Spleen (tissue), 11 donors: ENCODE results near the gene TEDC2. TPM values are rescaled to one million over a fixed set of nuclear protein-coding genes. Genes with fewer than 3 reads are reported as not detected.

Experiments used
- DNase-seq: peaks from one replicate; pipeline ENCODE4 v3.0.0-alpha.2; 2020
- H3K27ac ChIP-seq, 8 donors: fragments of 200-600 bp; sonication (generic) in 7 of 8; 1 replicate in 4 of 8; 2 replicates in 4 of 8; pipeline versions ENCODE4 v1.5.0 to v1.8.0; 2016 to 2021; ENCODE audit warnings: inconsistent platforms in 4 of 8, mild to moderate bottlenecking in 4 of 8, moderate library complexity in 1 of 8
- H3K27me3 ChIP-seq, 7 donors: fragments of 200-600 bp; sonication (generic) in 6 of 7; replicated peaks in 1 of 7; 1 replicate in 4 of 7; 2 replicates in 3 of 7; pipeline versions ENCODE4 v1.5.0 to v1.8.0; 2016 to 2021; ENCODE audit warnings: inconsistent platforms in 3 of 7, mild to moderate bottlenecking in 1 of 7
- H3K36me3 ChIP-seq, 6 donors: fragments of 200-600 bp; sonication (generic) in 5 of 6; 1 replicate in 4 of 6; 2 replicates in 2 of 6; pipeline versions ENCODE4 v1.5.0 to v1.8.0; 2016 to 2021; ENCODE audit warnings: inconsistent platforms in 2 of 6
- H3K4me1 ChIP-seq, 6 donors: fragments of 200-600 bp; sonication (generic) in 5 of 6; 1 replicate in 3 of 6; 2 replicates in 3 of 6; pipeline versions ENCODE4 v1.5.0 to v1.8.0; 2016 to 2021; ENCODE audit warnings: inconsistent platforms in 3 of 6
- H3K4me3 ChIP-seq, 8 donors: fragments of 200-600 bp; sonication (generic) in 7 of 8; 1 replicate in 4 of 8; 2 replicates in 4 of 8; pipeline versions ENCODE4 v1.5.0 to v1.8.0; 2016 to 2021; ENCODE audit warnings: inconsistent platforms in 4 of 8, mild to moderate bottlenecking in 4 of 8, moderate library complexity in 2 of 8
- H3K9me3 ChIP-seq, 8 donors: fragments of 200-600 bp; sonication (generic) in 7 of 8; 1 replicate in 4 of 8; 2 replicates in 4 of 8; pipeline versions ENCODE4 v1.5.0 to v1.8.0; 2016 to 2021; ENCODE audit warnings: inconsistent platforms in 4 of 8
- CTCF ChIP-seq, 11 experiments: fragments of 200-600 bp in 7 of 11; fragments of 450-650 bp in 4 of 11; sonication (generic) in 4 of 11; IDR thresholded peaks in 8 of 11; conservative IDR thresholded peaks in 3 of 11; 1 replicate in 7 of 11; 2 replicates in 4 of 11; pipeline versions ENCODE4 v1.4.0 to v1.8.0; 2016 to 2021; ENCODE audit warnings: antibody characterized with exemption in 11 of 11, inconsistent platforms in 4 of 11, mild to moderate bottlenecking in 1 of 11
- POLR2A ChIP-seq, 3 donors: fragments of 450-650 bp; IDR thresholded peaks; one replicate each; pipeline ENCODE4 v1.5.1; 2017; ENCODE audit warnings: antibody characterized with exemption in 3 of 3, mild to moderate bottlenecking in 1 of 3
- POLR2AphosphoS5 ChIP-seq, 3 donors: sonication (generic); formaldehyde crosslinking; IDR thresholded peaks; one replicate each; pipeline ENCODE4 v1.5.1; 2017; ENCODE audit warnings: antibody characterized with exemption in 3 of 3
- WGBS, 5 donors: extraction: QIAGEN DNeasy Blood & Tissue Kit in 3 of 5; methylation state at CpG; one replicate each; pipeline versions ENCODE4 v1.1.5 to v1.1.7; 2013 to 2018; 5-methylcytosine and 5-hydroxymethylcytosine counted together
- intact Hi-C: fragments of 100-400 bp; cut with DNase I; formaldehyde crosslinking; loops from one replicate; pipeline ENCODE4 v1.15.0; 2023; ENCODE audit warnings: low total_unique reads
- polyA plus RNA-seq, 3 donors: library from polyadenylated mRNA; stranded (reverse); fragments of 200-250 nt; gene quantifications; one replicate each; pipeline ENCODE4 v1.2.1, GENCODE V29; 2013
- total RNA-seq, 7 donors: library from RNA; depleted of rRNA in 3 of 7; stranded (reverse); fragments of >200 nt in 3 of 7; fragmentation: NEBNext Ultra II Directional in 4 of 7; extraction: Animal tissue kit (Norgen Biotek cat#: 25700) in 4 of 7; gene quantifications; one replicate each; pipeline versions ENCODE4 v1.1.0 to v1.2.1, GENCODE V29; 2016 to 2021
- donor health status: healthy with polysubstance abuse.
- donor health status: DM: no; HTN: no; CAD: no; lungs with moderate emphysema.
- donor health status: DM: no; HTN: no; CAD: no.
- donor health status: Bipolar disorder and iron deficiency.
- donor health status: healthy.
- donor health status: DM: no; HTN: no; CAD: no.
- donor health status: DM: yes; HTN: yes; CAD: no.

Gene TEDC2
- total and polyA plus RNA-seq, 10 donors: 0.73 to 2.7 (median 1.6) TPM

GRCh38 chr16:2495041-2495440, 35.1 kb downstream of the TEDC2 start:
- no peak overlapping the region for H3K27ac ChIP-seq
- no peaks in the 10 kb centered on the region for H3K27me3 ChIP-seq
- DNase-seq: no peak
- peaks cover 0 to 51% (median 17%) of the 10 kb centered on the region in 6 donors for H3K36me3 ChIP-seq
- no peaks in the 10 kb centered on the region for H3K9me3 ChIP-seq
- TF ChIP-seq CTCF (IDR thresholded peaks at IDR 0.05 in 8 of 11, conservative IDR thresholded peaks at IDR 0.05 in 3 of 11) (no peak), POLR2A (IDR thresholded peaks at IDR 0.05) (no peak), POLR2AphosphoS5 (IDR thresholded peaks at IDR 0.05) (no peak)
- no peak overlapping the region for H3K4me3 ChIP-seq
- H3K4me1 ChIP-seq: peaks cover 0 to 16% (median 5%) of the 10 kb centered on the region in 6 donors
- intact Hi-C loops: loop anchor here (10.0 kb wide), 1 partner anchor 60 kb away; no protein-coding TSS in a partner anchor
- WGBS, 5 donors: 93 to 95% (median 95%) methylated on average over 5 of the region's 5 CpGs

GRCh38 chr16:2496223-2497115, 36.6 kb downstream of the TEDC2 start:
- TF ChIP-seq POLR2A (IDR thresholded peaks at IDR 0.05) (no peak), CTCF (IDR thresholded peaks at IDR 0.05 in 8 of 11, conservative IDR thresholded peaks at IDR 0.05 in 3 of 11) (no peak), POLR2AphosphoS5 (IDR thresholded peaks at IDR 0.05) (no peak)
- DNase-seq: peak; percentile 69
- no peak overlapping the region for H3K4me3 ChIP-seq
- peaks cover 0 to 47% (median 17%) of the 10 kb centered on the region in 6 donors for H3K36me3 ChIP-seq
- H3K27ac ChIP-seq: no peak overlapping the region
- intact Hi-C loops: loop anchor here (10.0 kb wide), 1 partner anchor 62 kb away; no protein-coding TSS in a partner anchor
- no peaks in the 10 kb centered on the region for H3K9me3 ChIP-seq
- no peaks in the 10 kb centered on the region for H3K27me3 ChIP-seq
- peaks cover 5 to 26% (median 10%) of the 10 kb centered on the region in 6 donors for H3K4me1 ChIP-seq
- 92 to 96% (median 95%) methylated on average over 35 to 62 of the region's 62 CpGs for WGBS, 5 donors

GRCh38 chr16:2497116-2497630, 37.3 kb downstream of the TEDC2 start:
- DNase-seq: peak; percentile 72
- peaks cover 0 to 47% (median 17%) of the 10 kb centered on the region in 6 donors for H3K36me3 ChIP-seq
- peaks cover 10 to 33% (median 16%) of the 10 kb centered on the region in 6 donors for H3K4me1 ChIP-seq
- 60 to 80% (median 74%) methylated on average over 12 to 21 of the region's 21 CpGs for WGBS, 5 donors
- no peaks in the 10 kb centered on the region for H3K9me3 ChIP-seq
- no peak overlapping the region for H3K4me3 ChIP-seq
- no peaks in the 10 kb centered on the region for H3K27me3 ChIP-seq
- H3K27ac ChIP-seq: peak overlapping the region in 1 of 8 donors; percentile 21
- TF ChIP-seq CTCF (IDR thresholded peaks at IDR 0.05 in 8 of 11, conservative IDR thresholded peaks at IDR 0.05 in 3 of 11) (no peak), POLR2AphosphoS5 (IDR thresholded peaks at IDR 0.05) (peak in 2 of 3 donors; percentile 23 to 58)
- intact Hi-C loops: loop anchor here (10.0 kb wide), 1 partner anchor 62 kb away; no protein-coding TSS in a partner anchor
